ENCODE results near the gene BCAP31. TPM values are rescaled to one million over a fixed set of nuclear protein-coding genes. Genes with fewer than 3 reads are reported as not detected.
"Not testable (repeated sequence)": the region's sequence is repeated elsewhere in the genome, so short reads cannot be mapped to it uniquely, and the experiment has no call there.

BCAP31 gene
- total RNA-seq, 4 donors from 2014 or later: 37.6 to 113 (median 74.4) TPM

DNA sequence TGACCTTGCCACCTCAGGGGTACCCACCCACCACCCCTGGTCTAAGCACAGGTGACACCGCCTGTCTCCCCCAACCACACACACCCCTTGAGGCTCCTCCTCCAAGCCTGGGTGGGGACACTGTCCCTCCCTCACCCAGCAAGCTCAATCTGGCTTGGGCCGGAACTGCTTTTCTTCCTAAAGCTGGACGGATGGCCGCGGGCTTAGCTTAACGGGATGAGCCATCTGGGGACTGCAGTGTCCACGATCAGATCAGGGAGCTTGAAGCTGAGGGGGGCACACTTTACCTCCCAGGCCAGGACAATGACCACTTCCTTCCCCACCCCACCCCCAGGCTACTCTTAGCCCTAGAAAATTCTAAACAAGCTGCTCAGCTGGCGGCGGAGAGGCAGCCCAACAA lies 37.5 kb downstream of the BCAP31 start:
- H3K4me1 ChIP-seq: peaks cover 0 to 17% (median 10%) of the 10 kb centered on the region in 4 donors
- DNase-seq: peak; percentile 40
- H3K9me3 ChIP-seq: no peaks in the 10 kb centered on the region
- intact Hi-C loops (cut with DNase I; ENCODE audit: low total_unique reads): no loop called here
- no peak for TF ChIP-seq EP300 (IDR thresholded peaks at IDR 0.05; ENCODE audit: low read depth)
- TF ChIP-seq, protein P1, sequence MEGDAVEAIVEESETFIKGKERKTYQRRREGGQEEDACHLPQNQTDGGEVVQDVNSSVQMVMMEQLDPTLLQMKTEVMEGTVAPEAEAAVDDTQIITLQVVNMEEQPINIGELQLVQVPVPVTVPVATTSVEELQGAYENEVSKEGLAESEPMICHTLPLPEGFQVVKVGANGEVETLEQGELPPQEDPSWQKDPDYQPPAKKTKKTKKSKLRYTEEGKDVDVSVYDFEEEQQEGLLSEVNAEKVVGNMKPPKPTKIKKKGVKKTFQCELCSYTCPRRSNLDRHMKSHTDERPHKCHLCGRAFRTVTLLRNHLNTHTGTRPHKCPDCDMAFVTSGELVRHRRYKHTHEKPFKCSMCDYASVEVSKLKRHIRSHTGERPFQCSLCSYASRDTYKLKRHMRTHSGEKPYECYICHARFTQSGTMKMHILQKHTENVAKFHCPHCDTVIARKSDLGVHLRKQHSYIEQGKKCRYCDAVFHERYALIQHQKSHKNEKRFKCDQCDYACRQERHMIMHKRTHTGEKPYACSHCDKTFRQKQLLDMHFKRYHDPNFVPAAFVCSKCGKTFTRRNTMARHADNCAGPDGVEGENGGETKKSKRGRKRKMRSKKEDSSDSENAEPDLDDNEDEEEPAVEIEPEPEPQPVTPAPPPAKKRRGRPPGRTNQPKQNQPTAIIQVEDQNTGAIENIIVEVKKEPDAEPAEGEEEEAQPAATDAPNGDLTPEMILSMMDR (IDR thresholded peaks at IDR 0.05): no peak
- TF ChIP-seq POLR2AphosphoS5 (IDR thresholded peaks at IDR 0.05): no peak
- no peak for TF ChIP-seq POLR2A (IDR thresholded peaks at IDR 0.05)
- peak overlapping the region in 1 of 4 donors; percentile 56 for H3K4me3 ChIP-seq
- H3K27me3 ChIP-seq: no peaks in the 10 kb centered on the region
- peak overlapping the region; percentile 67 to 83 (median 80) for H3K27ac ChIP-seq
- H3K36me3 ChIP-seq: no peaks in the 10 kb centered on the region
- in situ Hi-C loops (cut with MboI; ENCODE audit: low pct_ligation_motif_present in 1 of 4, low pct_unique_long_range_greater_than_20kb in 1 of 4, low sequenced_read_pairs in 3 of 4): no loop called here
- WGBS, 2 donors (ENCODE audit: low coverage in 1 of 2): 74% methylated on average over 6 of the region's 9 CpGs; no CpG with 5 or more reads in 1 of the 2 donors

DNA sequence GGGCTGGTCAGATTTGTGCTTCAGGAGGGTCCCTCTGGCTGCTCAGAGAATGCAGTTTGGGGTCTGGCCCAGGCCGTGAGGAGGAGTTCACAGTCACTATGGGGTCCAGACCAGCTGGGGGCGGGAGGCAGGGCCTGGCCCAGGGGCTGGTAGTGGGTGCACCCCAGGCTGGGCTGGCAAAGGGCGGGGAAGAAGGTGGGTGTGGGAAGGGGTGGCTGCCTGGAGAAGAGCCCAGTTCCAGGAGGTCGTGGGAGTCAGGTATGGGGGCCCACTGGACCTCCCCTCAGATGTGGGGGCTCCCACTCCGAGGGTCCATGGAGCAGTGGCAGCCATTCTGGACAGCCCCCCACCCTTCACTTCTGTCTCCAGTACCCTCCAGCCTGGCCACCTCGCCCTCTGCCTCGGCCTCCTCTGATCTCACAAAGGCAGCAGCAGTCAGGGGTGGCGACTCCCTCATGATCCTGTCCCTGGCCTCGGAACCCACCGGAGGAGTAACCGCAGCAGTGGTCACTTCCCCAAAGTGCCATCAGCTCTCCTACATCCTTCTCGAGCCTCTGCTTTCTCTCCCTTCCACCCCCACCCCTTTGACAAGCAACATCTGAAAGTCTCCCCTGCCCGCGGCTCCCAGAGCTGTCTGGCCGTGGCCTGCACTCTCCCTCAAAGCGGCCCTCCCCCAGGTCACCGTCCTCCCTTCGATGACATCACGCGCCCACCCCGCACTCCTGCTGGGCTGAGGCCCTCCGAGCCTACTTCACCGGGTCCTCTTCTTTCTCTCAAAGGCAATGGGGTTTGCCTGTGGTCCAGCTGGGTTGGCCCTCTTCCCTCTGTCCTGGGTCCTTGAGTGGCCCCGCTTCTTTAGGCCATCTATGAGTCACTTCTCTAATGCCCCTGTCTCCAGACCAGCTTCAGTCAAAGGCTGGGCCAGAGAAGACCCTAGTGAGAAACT lies 38.2 kb downstream of the BCAP31 start:
- no peaks in the 10 kb centered on the region for H3K9me3 ChIP-seq
- H3K27me3 ChIP-seq: no peaks in the 10 kb centered on the region
- no peaks in the 10 kb centered on the region for H3K36me3 ChIP-seq
- in situ Hi-C loops (cut with MboI; ENCODE audit: low pct_ligation_motif_present in 1 of 4, low pct_unique_long_range_greater_than_20kb in 1 of 4, low sequenced_read_pairs in 3 of 4) (no loop called here), intact Hi-C loops (cut with DNase I; ENCODE audit: low total_unique reads) (no loop called here)
- no peak overlapping the region for H3K27ac ChIP-seq
- H3K4me3 ChIP-seq: no peak overlapping the region
- no peak for TF ChIP-seq POLR2A (IDR thresholded peaks at IDR 0.05)
- no peak for TF ChIP-seq EP300 (IDR thresholded peaks at IDR 0.05; ENCODE audit: low read depth)
- TF ChIP-seq POLR2AphosphoS5 (IDR thresholded peaks at IDR 0.05): no peak
- TF ChIP-seq, protein P1 (IDR thresholded peaks at IDR 0.05): no peak
- WGBS, 2 donors (ENCODE audit: low coverage in 1 of 2): 85% methylated on average over 23 of the region's 24 CpGs; no CpG with 5 or more reads in 1 of the 2 donors
- peaks cover 0 to 17% (median 10%) of the 10 kb centered on the region in 4 donors for H3K4me1 ChIP-seq
- peak; percentile 9 for DNase-seq

DNA sequence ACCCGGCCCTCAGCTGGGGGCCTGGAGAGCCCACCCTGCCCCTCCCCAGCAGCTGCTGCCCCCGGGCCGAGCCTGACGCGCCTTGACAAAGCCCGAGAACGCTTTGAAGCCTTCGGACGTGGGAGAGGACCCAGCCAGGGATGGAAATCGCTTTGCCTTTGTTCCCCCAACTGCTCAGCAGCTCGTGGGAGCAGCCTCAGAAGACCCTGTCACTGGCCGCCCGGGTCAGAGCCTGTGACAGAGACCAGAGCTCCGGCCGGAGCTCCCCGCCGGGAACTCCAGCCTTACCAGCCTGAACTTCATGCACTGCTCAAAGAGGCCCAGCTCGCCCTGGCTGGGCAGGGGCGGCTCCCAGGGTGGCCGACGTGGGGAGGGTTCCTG lies 39.0 kb downstream of the BCAP31 start:
- H3K9me3 ChIP-seq: no peaks in the 10 kb centered on the region
- no peaks in the 10 kb centered on the region for H3K27me3 ChIP-seq
- TF ChIP-seq, protein P1 (IDR thresholded peaks at IDR 0.05): no peak
- no peak for TF ChIP-seq POLR2A (IDR thresholded peaks at IDR 0.05)
- no peak for TF ChIP-seq POLR2AphosphoS5 (IDR thresholded peaks at IDR 0.05)
- TF ChIP-seq EP300 (IDR thresholded peaks at IDR 0.05; ENCODE audit: low read depth): no peak
- H3K27ac ChIP-seq: no peak overlapping the region
- H3K4me1 ChIP-seq: peaks cover 0 to 14% (median 9%) of the 10 kb centered on the region in 4 donors
- H3K36me3 ChIP-seq: no peaks in the 10 kb centered on the region
- DNase-seq: no peak
- in situ Hi-C loops (cut with MboI; ENCODE audit: low pct_ligation_motif_present in 1 of 4, low pct_unique_long_range_greater_than_20kb in 1 of 4, low sequenced_read_pairs in 3 of 4): no loop called here
- 78% methylated on average over 17 of the region's 21 CpGs; no CpG with 5 or more reads in 1 of the 2 donors for WGBS, 2 donors (ENCODE audit: low coverage in 1 of 2)
- H3K4me3 ChIP-seq: no peak overlapping the region
- intact Hi-C loops (cut with DNase I; ENCODE audit: low total_unique reads): no loop called here

DNA sequence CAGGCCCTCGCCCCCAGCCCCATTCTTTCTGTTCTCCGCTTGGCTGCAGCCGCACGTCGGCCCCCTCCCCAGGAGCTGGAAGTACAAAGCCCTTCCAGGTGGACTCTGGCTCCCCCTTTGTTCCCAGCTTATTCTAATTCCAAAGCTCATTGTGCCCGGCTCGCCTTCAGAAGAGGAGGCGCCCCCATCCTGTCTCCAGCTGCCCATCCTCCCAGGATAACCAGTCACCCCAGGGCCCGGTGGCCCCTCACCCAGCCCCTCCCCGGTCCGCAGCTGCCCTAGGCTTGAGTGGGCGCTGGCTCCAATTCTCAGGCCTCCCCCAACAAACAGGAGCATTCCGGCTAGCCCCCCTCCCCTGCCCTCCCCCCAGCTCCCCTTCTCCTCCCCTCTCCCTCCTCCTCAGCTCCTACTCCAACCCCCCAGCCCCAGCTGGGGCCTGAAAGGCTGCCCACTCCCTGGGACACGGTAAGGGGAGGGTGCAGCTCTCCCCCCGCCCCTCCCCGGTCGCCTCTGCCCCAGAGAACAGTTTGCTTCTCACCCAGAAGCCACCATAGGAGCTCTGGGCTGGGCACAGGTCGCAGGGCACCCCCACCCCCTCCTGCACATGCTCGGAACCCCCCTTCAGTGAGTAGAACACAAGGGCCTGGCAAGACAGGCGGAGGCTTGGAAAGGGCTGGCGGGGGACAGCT lies 39.6 kb downstream of the BCAP31 start:
- no peak for DNase-seq
- in situ Hi-C loops (cut with MboI; ENCODE audit: low pct_ligation_motif_present in 1 of 4, low pct_unique_long_range_greater_than_20kb in 1 of 4, low sequenced_read_pairs in 3 of 4) (no loop called here), intact Hi-C loops (cut with DNase I; ENCODE audit: low total_unique reads) (no loop called here)

DNA sequence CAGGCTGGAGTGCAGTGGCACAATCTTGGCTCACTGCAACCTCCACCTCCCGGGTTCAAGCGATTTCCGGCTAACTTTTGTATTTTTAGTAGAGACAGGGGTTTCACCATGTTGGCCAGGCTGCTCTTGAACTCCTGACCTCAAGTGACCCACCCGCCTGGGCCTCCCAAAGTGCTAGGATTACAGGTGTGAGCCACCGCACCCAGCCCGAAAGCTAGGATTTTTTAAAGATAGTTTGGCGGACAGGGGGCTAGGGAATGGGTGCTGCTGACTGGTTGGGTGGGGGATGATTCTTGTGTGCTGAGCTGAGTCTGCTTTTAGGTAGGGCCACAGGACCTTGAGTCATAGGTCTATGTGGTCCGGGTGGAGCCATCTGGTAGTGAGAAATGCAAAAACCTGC lies 40.7 kb downstream of the BCAP31 start:
- H3K4me3 ChIP-seq; H3K27ac ChIP-seq; intact Hi-C loops (cut with DNase I; ENCODE audit: low total_unique reads); DNase-seq; in situ Hi-C loops (cut with MboI; ENCODE audit: low pct_ligation_motif_present in 1 of 4, low pct_unique_long_range_greater_than_20kb in 1 of 4, low sequenced_read_pairs in 3 of 4); H3K36me3 ChIP-seq; H3K27me3 ChIP-seq; H3K4me1 ChIP-seq; H3K9me3 ChIP-seq: not testable (repeated sequence)
- 96% methylated on average over 8 of the region's 8 CpGs; no CpG with 5 or more reads in 1 of the 2 donors for WGBS, 2 donors (ENCODE audit: low coverage in 1 of 2)

More for the DNA sequence above, 39.6 kb downstream of the BCAP31 start:
- Histone ChIP-seq H3K36me3 (no peaks in the 10 kb centered on the region), H3K4me3 (no peak overlapping the region), H3K4me1 (peaks cover 0 to 9% (median 8%) of the 10 kb centered on the region in 4 donors), H3K27ac (no peak overlapping the region), H3K9me3 (no peaks in the 10 kb centered on the region), H3K27me3 (no peaks in the 10 kb centered on the region)
- TF ChIP-seq POLR2A (IDR thresholded peaks at IDR 0.05) (no peak), POLR2AphosphoS5 (IDR thresholded peaks at IDR 0.05) (no peak), EP300 (IDR thresholded peaks at IDR 0.05; ENCODE audit: low read depth) (no peak)
- TF ChIP-seq, protein P1 (IDR thresholded peaks at IDR 0.05): no peak
- 59% methylated on average over 19 of the region's 21 CpGs; no CpG with 5 or more reads in 1 of the 2 donors for WGBS, 2 donors (ENCODE audit: low coverage in 1 of 2)

All from transverse colon (tissue), 4 donors.